Ovary (tissue), 9 donors: ENCODE data around the gene EIF3I. TPM values are rescaled to one million over a fixed set of nuclear protein-coding genes. Genes with fewer than 3 reads are reported as not detected.

Experiments used
- DNase-seq, 5 donors: peaks; one replicate each; pipeline ENCODE4 v3.0.0-alpha.2; 2019 to 2020
- H3K27ac ChIP-seq, 2 donors: fragments of 200-600 bp; one replicate each; pipeline versions ENCODE4 v1.5.1 to v1.8.0; 2019 to 2022
- H3K27me3 ChIP-seq: fragments of 200-600 bp; one replicate; pipeline ENCODE4 v1.8.0; 2022
- H3K36me3 ChIP-seq: fragments of 200-600 bp; sonication (generic); one replicate; pipeline ENCODE4 v1.5.1; 2019
- H3K4me1 ChIP-seq: one replicate; pipeline ENCODE4 v1.8.1; 2013; ENCODE audit warnings: mild to moderate bottlenecking, moderate library complexity; ENCODE audit not compliant: insufficient read depth
- H3K4me3 ChIP-seq: fragments of 200-600 bp; sonication (generic); one replicate; pipeline ENCODE4 v1.5.1; 2017
- H3K9me3 ChIP-seq, 2 donors: fragments of 200-600 bp in 1 of 2; sonication (generic) in 1 of 2; one replicate each; pipeline versions ENCODE4 v1.5.1 to v1.8.1; 2013 to 2019; ENCODE audit warnings: mild to moderate bottlenecking in 1 of 2, moderate library complexity in 1 of 2
- CTCF ChIP-seq, 3 donors: fragments of 450-650 bp in 2 of 3; fragments of 200-600 bp in 1 of 3; IDR thresholded peaks; one replicate each; pipeline versions ENCODE4 v1.5.1 to v1.8.0; 2016 to 2022; ENCODE audit warnings: antibody characterized with exemption in 3 of 3, mild to moderate bottlenecking in 1 of 3
- EP300 ChIP-seq: sonication (generic); formaldehyde crosslinking; IDR thresholded peaks from one replicate; pipeline ENCODE4 v1.6.1; 2017; ENCODE audit warnings: antibody characterized with exemption
- POLR2A ChIP-seq: fragments of 450-650 bp; IDR thresholded peaks from one replicate; pipeline ENCODE4 v1.6.1; 2017; ENCODE audit warnings: antibody characterized with exemption, mild to moderate bottlenecking, moderate library complexity
- WGBS, 3 donors: extraction: QIAGEN DNeasy Blood & Tissue Kit in 1 of 3; methylation state at CpG; one replicate each; pipeline versions ENCODE4 v1.1.5 to v1.1.7; 2013 to 2017; 5-methylcytosine and 5-hydroxymethylcytosine counted together
- intact Hi-C, 4 donors: fragments of 100-400 bp; cut with DNase I; formaldehyde crosslinking; loops; one replicate each; pipeline versions ENCODE4 v1.11.0 to v1.15.1; 2022 to 2023
- polyA plus RNA-seq, 2 donors: library from polyadenylated mRNA; stranded (reverse); fragments of 200-250 nt in 1 of 2; fragments of 350-450 nt in 1 of 2; fragmentation: Illumina TruSeq in 1 of 2; extraction: RNeasy Lipid Tissue Mini Kit (QIAGEN cat#74804) in 1 of 2; gene quantifications; one replicate each; pipeline ENCODE4 v1.2.3, GENCODE V29; 2013 to 2014
- total RNA-seq, 7 donors: library from RNA; depleted of rRNA in 2 of 7; stranded (reverse); fragments of >200 nt in 2 of 7; fragmentation: NEBNext Ultra II Directional in 3 of 7; extraction: Animal tissue kit (Norgen Biotek cat#: 25700) in 3 of 7; gene quantifications; one replicate each; pipeline versions ENCODE4 v1.1.0 to v1.2.4, GENCODE V29; 2016 to 2023
- donor health status: DM: no; HTN: no; CAD: no; lungs with moderate emphysema.
- donor health status: DM: no; HTN: no; CAD: no.
- donor health status: Bipolar disorder and iron deficiency.
- donor health status: DM: yes; HTN: yes; CAD: no.
- donor health status: DM: no; HTN: no; CAD: no.
- donor health status: DM: yes; HTN: yes; CAD: no.

EIF3I gene
- total and polyA plus RNA-seq, 9 donors: 140 to 272 (median 161) TPM

- 84 to 88% (median 86%) methylated on average over 8 of the region's 8 CpGs for WGBS, 3 donors
- intact Hi-C loops: no loop called here
- no peak overlapping the region for H3K27ac ChIP-seq
- peaks cover 6% of the 10 kb centered on the region for H3K4me1 ChIP-seq
- no peak for DNase-seq
- no peaks in the 10 kb centered on the region for H3K27me3 ChIP-seq
- no peaks in the 10 kb centered on the region for H3K36me3 ChIP-seq
- H3K4me3 ChIP-seq: no peak overlapping the region
- TF ChIP-seq EP300 (no peak), CTCF (IDR thresholded peaks at IDR 0.05) (no peak), POLR2A (no peak)
- H3K9me3 ChIP-seq: no peaks in the 10 kb centered on the region
These were observed 10.5 kb downstream of the EIF3I start for GRCh38 chr1:32232558-32233304.

GRCh38 chr1:32234792-32235191, 12.6 kb downstream of the EIF3I start:
- H3K27ac ChIP-seq: peak overlapping the region; percentile 66 to 84
- H3K4me3 ChIP-seq: no peak overlapping the region
- 77 to 91% (median 82%) methylated on average over 7 of the region's 7 CpGs for WGBS, 3 donors
- peaks cover 9% of the 10 kb centered on the region for H3K4me1 ChIP-seq
- no peaks in the 10 kb centered on the region for H3K27me3 ChIP-seq
- no peak for TF ChIP-seq CTCF (IDR thresholded peaks at IDR 0.05)
- TF ChIP-seq EP300: no peak
- TF ChIP-seq POLR2A: no peak
- H3K36me3 ChIP-seq: no peaks in the 10 kb centered on the region
- peak in 1 of 5 donors; percentile 32 for DNase-seq
- no peaks in the 10 kb centered on the region for H3K9me3 ChIP-seq
- intact Hi-C loops: no loop called here

- Histone ChIP-seq H3K36me3 (no peaks in the 10 kb centered on the region), H3K4me3 (no peak overlapping the region), H3K4me1 (peaks cover 11% of the 10 kb centered on the region), H3K27me3 (no peaks in the 10 kb centered on the region), H3K9me3 (no peaks in the 10 kb centered on the region), H3K27ac (peak overlapping the region in 1 of 2 donors; percentile 86)
- 49 to 69% (median 61%) methylated on average over 4 of the region's 4 CpGs for WGBS, 3 donors
- TF ChIP-seq EP300 (no peak), CTCF (IDR thresholded peaks at IDR 0.05) (no peak), POLR2A (no peak)
- no peak for DNase-seq
- intact Hi-C loops: no loop called here
These were observed 17.1 kb downstream of the EIF3I start for GRCh38 chr1:32239337-32239736.

- Histone ChIP-seq H3K27ac (peak overlapping the region; percentile 16 to 86), H3K9me3 (no peaks in the 10 kb centered on the region), H3K4me1 (peaks cover 11% of the 10 kb centered on the region), H3K4me3 (peak overlapping the region; percentile 59), H3K36me3 (no peaks in the 10 kb centered on the region), H3K27me3 (no peaks in the 10 kb centered on the region)
- intact Hi-C loops: loop anchor here in 1 of 4 donors (10.0 kb wide), 1 partner anchor 125 kb away; the partner anchor contains the start of genes FAM229A and TSSK3
- peak in 4 of 5 donors; percentile 32 to 54 (median 51) for DNase-seq
- TF ChIP-seq CTCF (IDR thresholded peaks at IDR 0.05): no peak
- TF ChIP-seq EP300: no peak
- TF ChIP-seq POLR2A: no peak
- 44 to 63% (median 54%) methylated on average over 20 of the region's 20 CpGs for WGBS, 3 donors
These were observed 17.6 kb downstream of the EIF3I start for GRCh38 chr1:32239790-32240139.
